HepG2 (cell line): ENCODE measurements around the gene PSMB3. TPM values are rescaled to one million over a fixed set of nuclear protein-coding genes. Genes with fewer than 3 reads are reported as not detected.

Experiments used
- ARID2 ChIP-seq: sonication (generic); formaldehyde crosslinking; IDR thresholded peaks from 2 replicates; pipeline ENCODE4 v1.8.1; 2022; ENCODE audit warnings: mild to moderate bottlenecking, missing genetic modification reagents, borderline replicate concordance
- KDM1A ChIP-seq: IDR thresholded peaks from 2 replicates; pipeline ENCODE4 v1.6.1; 2016; ENCODE audit warnings: missing compliant biosample characterization
- KMT2A ChIP-seq: sonication (generic); formaldehyde crosslinking; IDR thresholded peaks from 2 replicates; pipeline ENCODE4 v1.4.0; 2020; ENCODE audit warnings: missing genetic modification reagents
- MED13 ChIP-seq: sonication (generic); formaldehyde crosslinking; IDR thresholded peaks from 2 replicates; pipeline ENCODE4 v1.5.0; 2020; ENCODE audit warnings: missing genetic modification reagents
- SIN3A ChIP-seq: IDR thresholded peaks from 2 replicates; pipeline ENCODE4 v1.6.1; 2011; ENCODE audit warnings: low read depth, mild to moderate bottlenecking, control low read depth, low read length, borderline replicate concordance
- SMYD3 ChIP-seq: sonication (generic); formaldehyde crosslinking; IDR thresholded peaks from 2 replicates; pipeline ENCODE4 v1.8.1; 2023; ENCODE audit warnings: mild to moderate bottlenecking, missing genetic modification reagents
- SP1 ChIP-seq, 2 experiments: fragments of 450-650 bp in 1 of 2; sonication (generic) in 1 of 2; formaldehyde crosslinking in 1 of 2; IDR thresholded peaks; 2 replicates each; pipeline versions ENCODE4 v1.4.0 to v1.6.1; 2016 to 2020; ENCODE audit warnings: missing genetic modification reagents in 1 of 2
- TBP ChIP-seq: sonication (generic); formaldehyde crosslinking; IDR thresholded peaks from 2 replicates; pipeline ENCODE4 v1.5.0; 2020; ENCODE audit warnings: missing genetic modification reagents
- ZBTB34 ChIP-seq: sonication (generic); formaldehyde crosslinking; IDR thresholded peaks from 2 replicates; pipeline ENCODE4 v1.8.0; 2022; ENCODE audit warnings: mild to moderate bottlenecking, missing genetic modification reagents
- ZMYM4 ChIP-seq: sonication (generic); formaldehyde crosslinking; IDR thresholded peaks from 2 replicates; pipeline ENCODE4 v1.8.1; 2023; ENCODE audit warnings: mild to moderate bottlenecking, missing genetic modification reagents
- ZNF253 ChIP-seq: sonication (generic); formaldehyde crosslinking; IDR thresholded peaks from 2 replicates; pipeline ENCODE4 v1.8.0; 2022; ENCODE audit warnings: mild to moderate bottlenecking, missing genetic modification reagents, borderline replicate concordance
- ZNF703 ChIP-seq: sonication (generic); formaldehyde crosslinking; IDR thresholded peaks from 2 replicates; pipeline ENCODE4 v1.5.1; 2020; ENCODE audit warnings: missing genetic modification reagents, mild to moderate bottlenecking, moderate library complexity, borderline replicate concordance
- ZNF704 ChIP-seq: sonication (generic); formaldehyde crosslinking; IDR thresholded peaks from 2 replicates; pipeline ENCODE4 v1.8.1; 2023; ENCODE audit warnings: mild to moderate bottlenecking, inconsistent platforms, moderate library complexity, missing genetic modification reagents, borderline replicate concordance
- ZNF768 ChIP-seq: sonication (generic); formaldehyde crosslinking; IDR thresholded peaks from 2 replicates; pipeline ENCODE4 v1.4.0; 2020; ENCODE audit warnings: missing genetic modification reagents
- ZNF776 ChIP-seq: sonication (generic); formaldehyde crosslinking; IDR thresholded peaks from 2 replicates; pipeline ENCODE4 v1.4.0; 2020; ENCODE audit warnings: mild to moderate bottlenecking, missing genetic modification reagents
- ZNF782 ChIP-seq: sonication (generic); formaldehyde crosslinking; IDR thresholded peaks from 2 replicates; pipeline ENCODE4 v1.4.0; 2020; ENCODE audit warnings: missing genetic modification reagents, mild to moderate bottlenecking, borderline replicate concordance
- ZNF841 ChIP-seq: sonication (generic); formaldehyde crosslinking; IDR thresholded peaks from 2 replicates; pipeline ENCODE4 v1.8.1; 2023; ENCODE audit warnings: missing genetic modification reagents, borderline replicate concordance
- ZNF850 ChIP-seq: sonication (generic); formaldehyde crosslinking; conservative IDR thresholded peaks from 2 replicates; pipeline ENCODE4 v1.9.0; 2021; ENCODE audit warnings: mild to moderate bottlenecking, missing genetic modification reagents
- polyA plus RNA-seq, 8 experiments: library from polyadenylated mRNA; depleted of rRNA in 3 of 8; stranded (reverse) in 7 of 8; unstranded in 1 of 8; fragments of >200 nt; fragmentation: Illumina TruSeq in 4 of 8; extraction: Trizol in 4 of 8; gene quantifications; 2 replicates each; pipeline versions ENCODE4 v1.2.1 to v1.2.3, GENCODE V29; 2011 to 2016; ENCODE audit warnings: low read depth in 4 of 8, missing spikeins in 1 of 8, mixed read lengths in 1 of 8; ENCODE audit not compliant: insufficient read depth in 1 of 8
- total RNA-seq, 5 experiments: library from RNA; depleted of rRNA; stranded (reverse); fragments of >200 nt; fragmentation: Illumina TruSeq; extraction: Trizol; gene quantifications; 2 replicates each; pipeline ENCODE4 v1.2.3, GENCODE V29; 2016; ENCODE audit warnings: low read depth in 1 of 5
- TF ChIP-seq, protein P1 (sequence below): sonication (generic); formaldehyde crosslinking; IDR thresholded peaks from 2 replicates; pipeline ENCODE4 v1.5.1; 2020; ENCODE audit warnings: missing genetic modification reagents, mild to moderate bottlenecking, borderline replicate concordance
- TF ChIP-seq, protein P2 (sequence below): sonication (generic); formaldehyde crosslinking; IDR thresholded peaks from 2 replicates; pipeline ENCODE4 v1.8.1; 2023; ENCODE audit warnings: missing genetic modification reagents, inconsistent platforms, borderline replicate concordance

The PSMB3 gene
- total and polyA plus RNA-seq, 2 of the 13 experiments (the other 11 are each of a cell fraction or from before 2014, with no cell fraction given), result 366 to 517 TPM

DNA sequence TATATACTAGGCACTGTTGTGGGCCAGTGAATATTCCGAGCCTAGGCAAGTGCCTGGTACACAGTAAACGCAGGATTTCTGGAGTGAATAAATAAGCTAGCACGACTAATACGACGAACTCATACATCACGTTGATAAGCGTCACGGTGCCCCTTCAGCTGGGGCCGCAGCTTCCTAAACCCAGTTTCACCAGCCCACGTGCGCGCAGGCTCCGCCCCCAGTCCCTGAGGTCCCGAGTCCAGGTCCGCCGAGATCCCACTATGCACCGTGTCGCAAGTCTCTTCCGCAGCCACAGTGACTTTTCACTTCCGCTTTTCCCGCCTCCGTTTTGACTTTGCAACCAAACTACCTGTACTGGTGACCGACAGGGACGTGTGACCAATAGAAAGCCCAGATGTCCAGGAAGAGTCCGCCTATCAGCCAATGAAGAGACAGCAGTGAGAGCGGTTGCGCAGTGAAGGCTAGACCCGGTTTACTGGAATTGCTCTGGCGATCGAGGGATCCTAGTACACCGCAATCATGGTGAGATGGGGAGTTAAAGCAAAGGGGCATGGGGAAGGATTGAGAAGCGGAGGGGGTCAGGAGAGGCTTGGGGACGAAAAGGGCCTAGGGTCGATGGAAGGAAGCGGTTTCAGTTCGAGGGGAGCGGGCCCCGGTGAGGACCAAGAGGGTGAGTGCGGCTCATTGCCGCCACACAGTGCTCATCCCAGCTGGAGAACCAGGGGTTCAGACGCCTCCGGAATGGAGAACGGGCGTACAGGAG, at the start of gene PSMB3 (continued):
- TF ChIP-seq ZNF703 (CRISPR knock-in tag) (no peak), SMYD3 (CRISPR knock-in tag) (peak; percentile 94), ZNF782 (no peak; the same call in 1 of the 2 replicates), MED13 (no peak; the same call in 1 of the 2 replicates), KMT2A (CRISPR knock-in tag) (peak; percentile 88), SIN3A (peak; percentile 98), ZNF253 (0 out of 2 replicates have a peak, but pooled peaks have one; percentile 68), ZMYM4 (CRISPR knock-in tag) (no peak; the same call in none of the 2 replicates), TBP (CRISPR knock-in tag) (no peak), ZNF850 (no peak), ZBTB34 (CRISPR knock-in tag) (peak; percentile 57; the same call in 1 of the 2 replicates), KDM1A (0 out of 2 replicates have a peak, but pooled peaks have one; percentile 25), ZNF776 (peak; percentile 10; the same call in 1 of the 2 replicates), ZNF704 (CRISPR knock-in tag) (peak; percentile 29; the same call in 1 of the 2 replicates), ZNF768 (CRISPR knock-in tag) (peak; percentile 1; the same call in 1 of the 2 replicates), ZNF841 (CRISPR knock-in tag) (no peak), ARID2 (peak; percentile 89; the same call in 1 of the 2 replicates), SP1 (IDR thresholded peaks at IDR 0.05) (no peak), SP1 (CRISPR knock-in tag; IDR thresholded peaks at IDR 0.05) (peak; percentile 89)
- TF ChIP-seq, protein P1, sequence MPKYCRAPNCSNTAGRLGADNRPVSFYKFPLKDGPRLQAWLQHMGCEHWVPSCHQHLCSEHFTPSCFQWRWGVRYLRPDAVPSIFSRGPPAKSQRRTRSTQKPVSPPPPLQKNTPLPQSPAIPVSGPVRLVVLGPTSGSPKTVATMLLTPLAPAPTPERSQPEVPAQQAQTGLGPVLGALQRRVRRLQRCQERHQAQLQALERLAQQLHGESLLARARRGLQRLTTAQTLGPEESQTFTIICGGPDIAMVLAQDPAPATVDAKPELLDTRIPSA (CRISPR knock-in tag), result no peak; the same call in 1 of the 2 replicates
- TF ChIP-seq, protein P2, sequence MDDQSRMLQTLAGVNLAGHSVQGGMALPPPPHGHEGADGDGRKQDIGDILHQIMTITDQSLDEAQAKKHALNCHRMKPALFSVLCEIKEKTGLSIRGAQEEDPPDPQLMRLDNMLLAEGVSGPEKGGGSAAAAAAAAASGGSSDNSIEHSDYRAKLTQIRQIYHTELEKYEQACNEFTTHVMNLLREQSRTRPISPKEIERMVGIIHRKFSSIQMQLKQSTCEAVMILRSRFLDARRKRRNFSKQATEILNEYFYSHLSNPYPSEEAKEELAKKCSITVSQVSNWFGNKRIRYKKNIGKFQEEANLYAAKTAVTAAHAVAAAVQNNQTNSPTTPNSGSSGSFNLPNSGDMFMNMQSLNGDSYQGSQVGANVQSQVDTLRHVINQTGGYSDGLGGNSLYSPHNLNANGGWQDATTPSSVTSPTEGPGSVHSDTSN, result peak; percentile 95; the same call in 1 of the 2 replicates
